A204.1 (cell line): ENCODE results near the gene TCAP.
"Not testable (repeated sequence)": the region's sequence is repeated elsewhere in the genome, so short reads cannot be mapped to it uniquely, and the experiment has no call there.

ENCODE experiments used
- FAIRE-seq: peaks from 2 replicates; lab custom pipeline; 2012; peaks lifted over from hg19 to GRCh38; lab: Jason Lieb, UNC

The TCAP gene

GRCh38 chr17:39684369-39685192 is 19.4 kb downstream of the TCAP start:
- FAIRE-seq = no peak

GRCh38 chr17:39687101-39687545 is 22.0 kb downstream of the TCAP start:
- FAIRE-seq = no peak

GRCh38 chr17:39687546-39688474 is 22.7 kb downstream of the TCAP start, which contains the start of gene PGAP3:
TSS of gene PGAP3 (minus strand) at chr17:39688057. CDS start at chr17:39688014, 43 bp downstream.
- FAIRE-seq = peak; percentile 49

GRCh38 chr17:39688475-39688835 is 23.3 kb downstream of the TCAP start:
- no peak for FAIRE-seq

DNA sequence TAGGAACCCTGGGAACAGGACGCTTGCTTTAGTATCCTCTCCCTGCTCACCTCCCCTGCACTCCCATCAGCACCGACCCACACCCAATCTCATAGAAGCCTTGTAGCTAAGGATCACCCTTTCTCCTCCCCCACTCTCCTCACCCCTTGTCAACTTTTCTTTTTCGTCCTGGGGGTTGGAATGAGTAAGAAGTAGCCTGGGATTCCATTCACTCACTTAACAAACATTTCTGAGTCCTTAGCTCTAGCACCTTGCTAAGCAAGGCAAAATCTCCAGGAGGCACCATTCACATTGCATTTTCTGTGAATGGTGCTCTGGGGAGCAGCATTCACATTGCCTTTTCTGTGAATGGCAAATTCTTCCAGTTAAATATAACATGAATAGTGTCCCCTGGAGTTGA is 23.8 kb downstream of the TCAP start:
- FAIRE-seq = no peak

GRCh38 chr17:39694593-39694992 is 29.4 kb downstream of the TCAP start:
- no peak for FAIRE-seq

- FAIRE-seq = no peak
These were observed 29.9 kb downstream of the TCAP start for GRCh38 chr17:39695089-39695474.

- FAIRE-seq = no peak
These were observed 31.6 kb downstream of the TCAP start for GRCh38 chr17:39696731-39697130.

- no peak for FAIRE-seq
These were observed 32.8 kb downstream of the TCAP start for GRCh38 chr17:39697961-39698360.

DNA sequence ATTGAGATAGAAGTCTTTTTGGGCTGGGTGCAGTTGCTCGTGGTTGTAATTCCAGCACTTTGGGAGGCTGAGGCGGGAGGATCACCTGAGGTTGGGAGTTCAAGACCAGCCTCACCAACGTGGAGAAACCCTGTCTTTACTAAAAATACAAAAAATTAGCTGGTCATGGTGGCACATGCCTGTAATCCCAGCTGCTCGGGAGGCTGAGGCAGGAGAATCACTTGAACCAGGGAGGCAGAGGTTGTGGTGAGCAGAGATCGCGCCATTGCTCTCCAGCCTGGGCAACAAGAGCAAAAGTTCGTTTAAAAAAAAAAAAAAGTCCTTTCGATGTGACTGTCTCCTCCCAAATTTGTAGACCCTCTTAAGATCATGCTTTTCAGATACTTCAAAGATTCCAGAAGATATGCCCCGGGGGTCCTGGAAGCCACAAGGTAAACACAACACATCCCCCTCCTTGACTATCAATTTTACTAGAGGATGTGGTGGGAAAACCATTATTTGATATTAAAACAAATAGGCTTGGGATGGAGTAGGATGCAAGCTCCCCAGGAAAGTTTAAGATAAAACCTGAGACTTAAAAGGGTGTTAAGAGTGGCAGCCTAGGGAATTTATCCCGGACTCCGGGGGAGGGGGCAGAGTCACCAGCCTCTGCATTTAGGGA is 34.1 kb downstream of the TCAP start:
- FAIRE-seq = not testable (repeated sequence)

GRCh38 chr17:39699818-39700147 is 34.6 kb downstream of the TCAP start, which contains the start of gene ERBB2:
TSS of gene ERBB2 (plus strand) at chr17:39700064. CDS start at chr17:39700239, 175 bp downstream.
- FAIRE-seq = peak; percentile 65

- FAIRE-seq = no peak
These were observed 35.2 kb downstream of the TCAP start for GRCh38 chr17:39700148-39700987.

- no peak for FAIRE-seq
These were observed 36.0 kb downstream of the TCAP start for GRCh38 chr17:39701012-39701783.

GRCh38 chr17:39701784-39702422 is 36.8 kb downstream of the TCAP start:
- FAIRE-seq = no peak

GRCh38 chr17:39702901-39703893 is 38.0 kb downstream of the TCAP start:
- FAIRE-seq = no peak

DNA sequence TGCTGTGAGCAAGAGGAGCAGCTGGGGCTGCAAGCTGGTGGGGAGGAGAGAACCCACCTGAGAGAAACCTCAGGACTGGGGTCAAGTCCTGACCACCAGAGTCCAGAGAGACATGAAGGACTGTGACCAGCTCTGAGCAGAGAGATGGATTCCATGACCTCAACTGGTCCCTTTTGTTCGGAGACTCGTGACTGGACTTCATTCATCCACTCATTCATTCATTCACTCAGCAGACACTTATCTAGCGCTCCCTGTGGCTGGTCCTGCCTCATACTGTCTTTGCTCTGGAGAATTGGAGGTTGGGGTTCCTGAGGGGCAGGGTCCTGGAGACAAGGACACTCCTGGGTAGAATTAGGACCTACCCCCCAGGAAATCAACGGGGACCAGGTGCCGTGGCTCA is 38.8 kb downstream of the TCAP start:
- no peak for FAIRE-seq

- no peak for FAIRE-seq
These were observed 39.8 kb downstream of the TCAP start for GRCh38 chr17:39704821-39705551.

- FAIRE-seq = no peak
These were observed 40.7 kb downstream of the TCAP start for GRCh38 chr17:39705786-39706348.
